GM23248 (cell line): ENCODE results near the gene SV2C.
A peak's percentile ranks its signal among the peaks of the same experiment; 100 is the strongest.

ENCODE experiments used
- EZH2 ChIP-seq: fragments of 200-600 bp; sonication (generic); IDR thresholded peaks from 2 replicates; pipeline ENCODE4 v1.6.1; 2018; ENCODE audit warnings: antibody characterized with exemption, mild to moderate bottlenecking; ENCODE audit not compliant: insufficient read depth, poor library complexity, severe bottlenecking
- EZH2phosphoT487 ChIP-seq: fragments of 200-600 bp; sonication (generic); IDR thresholded peaks from 2 replicates; pipeline ENCODE4 v1.6.1; 2018; ENCODE audit warnings: antibody characterized with exemption, moderate library complexity, mild to moderate bottlenecking, low read depth; ENCODE audit not compliant: insufficient read depth

GRCh38 chr5:76082772-76083554 is at the start of gene SV2C:
- TF ChIP-seq EZH2phosphoT487 = 0 out of 2 replicates have a peak, but pooled peaks have one; percentile 16
- TF ChIP-seq EZH2 = peak; percentile 30
